HEK293 (cell line): ENCODE data around the gene MAK.

Experiments used
- CTCF ChIA-PET: fragments of 350-600 bp; formaldehyde crosslinking; extraction: SDS; loops from one replicate; lab custom pipeline; 2021; ENCODE audit warnings: antibody characterized with exemption; lab: Yijun Ruan, JAX
- POLR2A ChIA-PET: fragments of 300-600 bp; formaldehyde crosslinking; extraction: SDS; loops from one replicate; lab custom pipeline; 2020; ENCODE audit warnings: antibody characterized with exemption, inconsistent platforms; lab: Yijun Ruan, JAX
- H3K27ac ChIP-seq: fragments of 200-500 bp; sonication (Bioruptor generic); 2 replicates; pipeline ENCODE4 v1.5.1; 2014; ENCODE audit warnings: low read depth, low read length, control low read depth, inconsistent platforms; ENCODE audit errors: extremely low read depth
- H3K36me3 ChIP-seq, 2 experiments: fragments of 200-500 bp in 1 of 2; sonication (Bioruptor generic) in 1 of 2; 1 replicate in 1 of 2; 2 replicates in 1 of 2; pipeline ENCODE4 v1.5.1; 2014 to 2017; ENCODE audit warnings: inconsistent platforms in 2 of 2, low read length in 2 of 2; ENCODE audit not compliant: control insufficient read depth in 2 of 2, insufficient read depth in 1 of 2
- H3K4me1 ChIP-seq: fragments of 200-500 bp; sonication (Bioruptor generic); 2 replicates; pipeline ENCODE4 v1.5.1; 2014; ENCODE audit warnings: mild to moderate bottlenecking, low read length, inconsistent platforms; ENCODE audit not compliant: control insufficient read depth, insufficient read depth
- H3K4me3 ChIP-seq: 2 replicates; pipeline ENCODE4 v1.5.1; 2011; ENCODE audit warnings: low read depth, mild to moderate bottlenecking, control low read depth, low read length, moderate library complexity
- H3K9me3 ChIP-seq: fragments of 200-500 bp; sonication (Bioruptor generic); 2 replicates; pipeline ENCODE4 v1.5.1; 2014; ENCODE audit warnings: low read depth, low read length, inconsistent platforms; ENCODE audit not compliant: control insufficient read depth, insufficient read depth
- EGR2 ChIP-seq: fragments of 450-650 bp; formaldehyde crosslinking; IDR thresholded peaks from 2 replicates; pipeline ENCODE4 v1.5.1; 2016; ENCODE audit warnings: low read depth, missing biosample characterization, missing genetic modification characterization
- FEZF1 ChIP-seq: fragments of 450-650 bp; formaldehyde crosslinking; IDR thresholded peaks from 2 replicates; pipeline ENCODE4 v1.5.1; 2016; ENCODE audit warnings: missing biosample characterization, missing genetic modification characterization
- IKZF3 ChIP-seq: fragments of 450-650 bp; IDR thresholded peaks from 2 replicates; pipeline ENCODE4 v1.5.0; 2018; ENCODE audit warnings: missing biosample characterization, mild to moderate bottlenecking, missing genetic modification characterization, moderate library complexity
- OVOL3 ChIP-seq: fragments of 450-650 bp; formaldehyde crosslinking; IDR thresholded peaks from 2 replicates; pipeline ENCODE4 v1.5.1; 2016; ENCODE audit warnings: missing biosample characterization, missing genetic modification characterization
- TRIM28 ChIP-seq: IDR thresholded peaks from 2 replicates; pipeline ENCODE4 v1.6.1; 2011; ENCODE audit warnings: low read length, control low read depth, borderline replicate concordance
- ZNF48 ChIP-seq: fragments of 450-650 bp; formaldehyde crosslinking; IDR thresholded peaks from 2 replicates; pipeline ENCODE4 v1.5.1; 2016; ENCODE audit warnings: missing biosample characterization, missing genetic modification characterization
- ZNF701 ChIP-seq: fragments of 450-650 bp; formaldehyde crosslinking; IDR thresholded peaks from 2 replicates; pipeline ENCODE4 v1.5.1; 2016; ENCODE audit warnings: missing biosample characterization, missing genetic modification characterization
- ZNF792 ChIP-seq: fragments of 450-650 bp; formaldehyde crosslinking; IDR thresholded peaks from 2 replicates; pipeline ENCODE4 v1.5.1; 2016; ENCODE audit warnings: missing biosample characterization, missing genetic modification characterization
- ZXDB ChIP-seq: fragments of 450-650 bp; formaldehyde crosslinking; IDR thresholded peaks from 2 replicates; pipeline ENCODE4 v1.5.1; 2016; ENCODE audit warnings: missing biosample characterization, missing genetic modification characterization
- TF ChIP-seq, protein P1 (sequence below): fragments of 450-650 bp; formaldehyde crosslinking; IDR thresholded peaks from 2 replicates; pipeline ENCODE4 v1.5.1; 2016; ENCODE audit warnings: missing biosample characterization, missing genetic modification characterization
- TF ChIP-seq, protein P2 (sequence below): fragments of 450-650 bp; formaldehyde crosslinking; IDR thresholded peaks from 2 replicates; pipeline ENCODE4 v1.5.1; 2016; ENCODE audit warnings: missing biosample characterization, missing genetic modification characterization
- TF ChIP-seq, protein P3 (sequence below): fragments of 450-650 bp; formaldehyde crosslinking; IDR thresholded peaks from 2 replicates; pipeline ENCODE4 v1.5.1; 2016; ENCODE audit warnings: missing biosample characterization, missing genetic modification characterization, borderline replicate concordance
- TF ChIP-seq, protein P4 (sequence below): fragments of 450-650 bp; formaldehyde crosslinking; IDR thresholded peaks from 2 replicates; pipeline ENCODE4 v1.5.1; 2016; ENCODE audit warnings: missing biosample characterization, missing genetic modification characterization
- TF ChIP-seq, protein P5 (sequence below): fragments of 450-650 bp; formaldehyde crosslinking; IDR thresholded peaks from 2 replicates; pipeline ENCODE4 v1.5.1; 2016; ENCODE audit warnings: missing biosample characterization, missing genetic modification characterization

Gene MAK

DNA sequence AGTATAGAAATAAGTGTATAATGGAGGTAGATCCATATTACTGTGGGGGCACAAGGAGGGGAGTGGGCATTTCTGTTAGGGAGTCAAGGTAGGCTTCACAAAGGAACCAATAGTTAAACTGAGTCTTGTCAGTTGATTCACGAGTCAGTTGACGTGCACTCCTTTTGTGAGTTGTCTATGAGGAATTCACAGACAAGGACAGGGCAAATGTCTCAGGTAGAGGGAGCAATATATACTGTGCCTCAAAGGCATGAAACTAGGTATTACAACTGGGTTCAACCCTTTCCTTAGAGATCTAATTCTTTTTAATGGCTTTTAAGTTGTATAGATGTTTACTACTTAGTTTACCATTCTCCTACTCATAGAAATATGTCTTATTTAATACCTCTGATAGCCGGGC, 104.5 kb downstream of the MAK start:
- Histone ChIP-seq H3K9me3 (no peaks in the 10 kb centered on the region), H3K36me3 (peaks cover 21 to 41% of the 10 kb centered on the region in 2 experiments), H3K4me1 (no peaks in the 10 kb centered on the region), H3K4me3 (no peak overlapping the region), H3K27ac (no peak overlapping the region)
- ChIA-PET CTCF (interaction anchor here (1.2 to 1.4 kb wide), 3 partner anchors 26 to 68 kb away, joined by 3 to 4 read pairs (median 3); no protein-coding TSS in a partner anchor), POLR2A (interaction anchor here (2.2 to 6.7 kb wide), 2 partner anchors 8 to 10 kb away, joined by 10 to 53 read pairs; partner anchors contain the start of gene TMEM14C)
- TF ChIP-seq, protein P1, sequence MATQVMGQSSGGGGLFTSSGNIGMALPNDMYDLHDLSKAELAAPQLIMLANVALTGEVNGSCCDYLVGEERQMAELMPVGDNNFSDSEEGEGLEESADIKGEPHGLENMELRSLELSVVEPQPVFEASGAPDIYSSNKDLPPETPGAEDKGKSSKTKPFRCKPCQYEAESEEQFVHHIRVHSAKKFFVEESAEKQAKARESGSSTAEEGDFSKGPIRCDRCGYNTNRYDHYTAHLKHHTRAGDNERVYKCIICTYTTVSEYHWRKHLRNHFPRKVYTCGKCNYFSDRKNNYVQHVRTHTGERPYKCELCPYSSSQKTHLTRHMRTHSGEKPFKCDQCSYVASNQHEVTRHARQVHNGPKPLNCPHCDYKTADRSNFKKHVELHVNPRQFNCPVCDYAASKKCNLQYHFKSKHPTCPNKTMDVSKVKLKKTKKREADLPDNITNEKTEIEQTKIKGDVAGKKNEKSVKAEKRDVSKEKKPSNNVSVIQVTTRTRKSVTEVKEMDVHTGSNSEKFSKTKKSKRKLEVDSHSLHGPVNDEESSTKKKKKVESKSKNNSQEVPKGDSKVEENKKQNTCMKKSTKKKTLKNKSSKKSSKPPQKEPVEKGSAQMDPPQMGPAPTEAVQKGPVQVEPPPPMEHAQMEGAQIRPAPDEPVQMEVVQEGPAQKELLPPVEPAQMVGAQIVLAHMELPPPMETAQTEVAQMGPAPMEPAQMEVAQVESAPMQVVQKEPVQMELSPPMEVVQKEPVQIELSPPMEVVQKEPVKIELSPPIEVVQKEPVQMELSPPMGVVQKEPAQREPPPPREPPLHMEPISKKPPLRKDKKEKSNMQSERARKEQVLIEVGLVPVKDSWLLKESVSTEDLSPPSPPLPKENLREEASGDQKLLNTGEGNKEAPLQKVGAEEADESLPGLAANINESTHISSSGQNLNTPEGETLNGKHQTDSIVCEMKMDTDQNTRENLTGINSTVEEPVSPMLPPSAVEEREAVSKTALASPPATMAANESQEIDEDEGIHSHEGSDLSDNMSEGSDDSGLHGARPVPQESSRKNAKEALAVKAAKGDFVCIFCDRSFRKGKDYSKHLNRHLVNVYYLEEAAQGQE: no peak
- TF ChIP-seq TRIM28: no peak
- no peak for TF ChIP-seq ZNF792 (tag by site-specific recombination)
- no peak for TF ChIP-seq ZNF48 (tag by site-specific recombination)
- TF ChIP-seq, protein P2, sequence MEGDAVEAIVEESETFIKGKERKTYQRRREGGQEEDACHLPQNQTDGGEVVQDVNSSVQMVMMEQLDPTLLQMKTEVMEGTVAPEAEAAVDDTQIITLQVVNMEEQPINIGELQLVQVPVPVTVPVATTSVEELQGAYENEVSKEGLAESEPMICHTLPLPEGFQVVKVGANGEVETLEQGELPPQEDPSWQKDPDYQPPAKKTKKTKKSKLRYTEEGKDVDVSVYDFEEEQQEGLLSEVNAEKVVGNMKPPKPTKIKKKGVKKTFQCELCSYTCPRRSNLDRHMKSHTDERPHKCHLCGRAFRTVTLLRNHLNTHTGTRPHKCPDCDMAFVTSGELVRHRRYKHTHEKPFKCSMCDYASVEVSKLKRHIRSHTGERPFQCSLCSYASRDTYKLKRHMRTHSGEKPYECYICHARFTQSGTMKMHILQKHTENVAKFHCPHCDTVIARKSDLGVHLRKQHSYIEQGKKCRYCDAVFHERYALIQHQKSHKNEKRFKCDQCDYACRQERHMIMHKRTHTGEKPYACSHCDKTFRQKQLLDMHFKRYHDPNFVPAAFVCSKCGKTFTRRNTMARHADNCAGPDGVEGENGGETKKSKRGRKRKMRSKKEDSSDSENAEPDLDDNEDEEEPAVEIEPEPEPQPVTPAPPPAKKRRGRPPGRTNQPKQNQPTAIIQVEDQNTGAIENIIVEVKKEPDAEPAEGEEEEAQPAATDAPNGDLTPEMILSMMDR (tag by site-specific recombination): no peak
- TF ChIP-seq, protein P3, sequence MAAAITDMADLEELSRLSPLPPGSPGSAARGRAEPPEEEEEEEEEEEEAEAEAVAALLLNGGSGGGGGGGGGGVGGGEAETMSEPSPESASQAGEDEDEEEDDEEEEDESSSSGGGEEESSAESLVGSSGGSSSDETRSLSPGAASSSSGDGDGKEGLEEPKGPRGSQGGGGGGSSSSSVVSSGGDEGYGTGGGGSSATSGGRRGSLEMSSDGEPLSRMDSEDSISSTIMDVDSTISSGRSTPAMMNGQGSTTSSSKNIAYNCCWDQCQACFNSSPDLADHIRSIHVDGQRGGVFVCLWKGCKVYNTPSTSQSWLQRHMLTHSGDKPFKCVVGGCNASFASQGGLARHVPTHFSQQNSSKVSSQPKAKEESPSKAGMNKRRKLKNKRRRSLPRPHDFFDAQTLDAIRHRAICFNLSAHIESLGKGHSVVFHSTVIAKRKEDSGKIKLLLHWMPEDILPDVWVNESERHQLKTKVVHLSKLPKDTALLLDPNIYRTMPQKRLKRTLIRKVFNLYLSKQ: no peak
- TF ChIP-seq ZXDB (tag by site-specific recombination): no peak
- TF ChIP-seq, protein P4, sequence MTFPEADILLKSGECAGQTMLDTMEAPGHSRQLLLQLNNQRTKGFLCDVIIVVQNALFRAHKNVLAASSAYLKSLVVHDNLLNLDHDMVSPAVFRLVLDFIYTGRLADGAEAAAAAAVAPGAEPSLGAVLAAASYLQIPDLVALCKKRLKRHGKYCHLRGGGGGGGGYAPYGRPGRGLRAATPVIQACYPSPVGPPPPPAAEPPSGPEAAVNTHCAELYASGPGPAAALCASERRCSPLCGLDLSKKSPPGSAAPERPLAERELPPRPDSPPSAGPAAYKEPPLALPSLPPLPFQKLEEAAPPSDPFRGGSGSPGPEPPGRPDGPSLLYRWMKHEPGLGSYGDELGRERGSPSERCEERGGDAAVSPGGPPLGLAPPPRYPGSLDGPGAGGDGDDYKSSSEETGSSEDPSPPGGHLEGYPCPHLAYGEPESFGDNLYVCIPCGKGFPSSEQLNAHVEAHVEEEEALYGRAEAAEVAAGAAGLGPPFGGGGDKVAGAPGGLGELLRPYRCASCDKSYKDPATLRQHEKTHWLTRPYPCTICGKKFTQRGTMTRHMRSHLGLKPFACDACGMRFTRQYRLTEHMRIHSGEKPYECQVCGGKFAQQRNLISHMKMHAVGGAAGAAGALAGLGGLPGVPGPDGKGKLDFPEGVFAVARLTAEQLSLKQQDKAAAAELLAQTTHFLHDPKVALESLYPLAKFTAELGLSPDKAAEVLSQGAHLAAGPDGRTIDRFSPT: no peak
- TF ChIP-seq IKZF3: no peak
- no peak for TF ChIP-seq ZNF701 (tag by site-specific recombination)
- TF ChIP-seq, protein P5, sequence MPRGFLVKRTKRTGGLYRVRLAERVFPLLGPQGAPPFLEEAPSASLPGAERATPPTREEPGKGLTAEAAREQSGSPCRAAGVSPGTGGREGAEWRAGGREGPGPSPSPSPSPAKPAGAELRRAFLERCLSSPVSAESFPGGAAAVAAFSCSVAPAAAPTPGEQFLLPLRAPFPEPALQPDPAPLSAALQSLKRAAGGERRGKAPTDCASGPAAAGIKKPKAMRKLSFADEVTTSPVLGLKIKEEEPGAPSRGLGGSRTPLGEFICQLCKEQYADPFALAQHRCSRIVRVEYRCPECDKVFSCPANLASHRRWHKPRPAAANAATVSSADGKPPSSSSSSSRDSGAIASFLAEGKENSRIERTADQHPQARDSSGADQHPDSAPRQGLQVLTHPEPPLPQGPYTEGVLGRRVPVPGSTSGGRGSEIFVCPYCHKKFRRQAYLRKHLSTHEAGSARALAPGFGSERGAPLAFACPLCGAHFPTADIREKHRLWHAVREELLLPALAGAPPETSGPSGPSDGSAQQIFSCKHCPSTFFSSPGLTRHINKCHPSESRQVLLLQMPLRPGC (tag by site-specific recombination): no peak
- no peak for TF ChIP-seq OVOL3

DNA sequence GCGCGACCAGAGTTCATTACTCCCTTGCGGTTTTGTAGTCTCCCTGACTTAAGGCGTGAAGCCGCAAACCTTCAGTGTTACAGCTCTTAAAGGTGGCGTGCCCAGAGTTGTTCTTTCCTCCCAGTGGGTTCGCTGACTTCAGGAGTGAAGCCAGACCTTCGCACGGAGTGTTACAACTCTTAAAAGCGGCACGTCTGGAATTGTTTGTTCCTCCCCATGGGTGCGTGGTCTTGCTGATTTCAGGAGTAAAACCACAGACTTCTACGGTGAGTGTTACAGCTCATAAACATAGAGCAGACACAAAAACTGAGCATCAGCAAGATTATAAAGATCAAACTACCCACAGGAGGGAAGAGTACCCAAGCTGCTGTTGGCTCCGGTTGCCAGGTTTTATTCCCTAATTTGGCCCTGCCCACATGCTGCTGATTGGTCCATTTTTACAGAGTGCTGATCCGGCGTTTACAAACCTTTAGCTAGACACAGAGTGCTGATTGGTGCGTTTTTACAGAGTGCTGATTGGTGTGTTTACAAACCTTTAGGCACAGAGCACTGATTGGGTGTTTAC, 105.1 kb downstream of the MAK start:
- Histone ChIP-seq H3K9me3 (no peaks in the 10 kb centered on the region), H3K27ac (no peak overlapping the region), H3K36me3 (peaks cover 21 to 48% of the 10 kb centered on the region in 2 experiments), H3K4me3 (no peak overlapping the region), H3K4me1 (no peaks in the 10 kb centered on the region)
- CTCF ChIA-PET: interaction anchor here (0.6 to 1.4 kb wide), 3 partner anchors 12 to 69 kb away, joined by 3 read pairs; no protein-coding TSS in a partner anchor
- TF ChIP-seq EGR2: no peak
- 0 out of 2 replicates have a peak, but pooled peaks have one; percentile 13 for TF ChIP-seq FEZF1 (tag by site-specific recombination)
- POLR2A ChIA-PET: interaction anchor here (1.3 to 6.7 kb wide), 3 partner anchors 9 to 14 kb away, joined by 4 to 53 read pairs (median 10); partner anchors contain the start of genes TMEM14B and TMEM14C
